IPS-18c (cell line): ENCODE data around the gene PTRH1.
A peak's percentile ranks its signal among the peaks of the same experiment; 100 is the strongest.

Experiments
- H3K4me3 ChIP-seq: 2 replicates; pipeline ENCODE4 v1.7.0; 2013; ENCODE audit warnings: low read depth, mild to moderate bottlenecking, low read length, moderate library complexity; ENCODE audit not compliant: insufficient read depth
- H3K9me3 ChIP-seq: one replicate; pipeline ENCODE4 v1.6.1; 2013; ENCODE audit warnings: mild to moderate bottlenecking, low read length, moderate library complexity; ENCODE audit not compliant: control insufficient read depth, insufficient read depth

The PTRH1 gene

GRCh38 chr9:127708952-127709587 is 6.4 kb downstream of the PTRH1 start:
- Histone ChIP-seq H3K4me3 (no peak overlapping the region), H3K9me3 (no peaks in the 10 kb centered on the region)

GRCh38 chr9:127707766-127708165 is 7.7 kb downstream of the PTRH1 start:
- H3K4me3 ChIP-seq, result no peak overlapping the region
- H3K9me3 ChIP-seq, result no peaks in the 10 kb centered on the region

GRCh38 chr9:127706836-127707241 is 8.6 kb downstream of the PTRH1 start, which contains the start of gene CFAP157:
CFAP157 (plus strand) TSS chr9:127706988; CDS start chr9:127707032, 44 bp downstream.
- H3K9me3 ChIP-seq, result no peaks in the 10 kb centered on the region
- no peak within 1 kb of the TSS for H3K4me3 ChIP-seq

GRCh38 chr9:127705577-127706379 is 9.7 kb downstream of the PTRH1 start:
- H3K9me3 ChIP-seq, result no peaks in the 10 kb centered on the region
- H3K4me3 ChIP-seq, result no peak overlapping the region

- H3K4me3 ChIP-seq, result no peak overlapping the region
- H3K9me3 ChIP-seq, result no peaks in the 10 kb centered on the region
These were observed 12.0 kb downstream of the PTRH1 start for GRCh38 chr9:127703289-127703946.

- H3K9me3 ChIP-seq, result no peaks in the 10 kb centered on the region
- no peak overlapping the region for H3K4me3 ChIP-seq
These were observed 14.7 kb downstream of the PTRH1 start for GRCh38 chr9:127700594-127701255.

GRCh38 chr9:127700140-127700539 is 15.3 kb downstream of the PTRH1 start:
- H3K4me3 ChIP-seq, result no peak overlapping the region
- no peaks in the 10 kb centered on the region for H3K9me3 ChIP-seq

GRCh38 chr9:127698985-127699670 is 16.3 kb downstream of the PTRH1 start:
- H3K4me3 ChIP-seq, result peak overlapping the region; percentile 43; the same call in 1 of the 2 replicates
- no peaks in the 10 kb centered on the region for H3K9me3 ChIP-seq

- no peak overlapping the region for H3K4me3 ChIP-seq
- H3K9me3 ChIP-seq, result no peaks in the 10 kb centered on the region
These were observed 17.1 kb downstream of the PTRH1 start for GRCh38 chr9:127698386-127698785.

GRCh38 chr9:127697575-127697974 is 17.9 kb downstream of the PTRH1 start:
- Histone ChIP-seq H3K4me3 (no peak overlapping the region), H3K9me3 (no peaks in the 10 kb centered on the region)

- no peak overlapping the region for H3K4me3 ChIP-seq
- H3K9me3 ChIP-seq, result no peaks in the 10 kb centered on the region
These were observed 20.4 kb downstream of the PTRH1 start for GRCh38 chr9:127694890-127695720.

- H3K9me3 ChIP-seq, result no peaks in the 10 kb centered on the region
- no peak overlapping the region for H3K4me3 ChIP-seq
These were observed 21.8 kb downstream of the PTRH1 start for GRCh38 chr9:127693697-127694096.

GRCh38 chr9:127693143-127693542 is 22.3 kb downstream of the PTRH1 start:
- no peaks in the 10 kb centered on the region for H3K9me3 ChIP-seq
- no peak overlapping the region for H3K4me3 ChIP-seq

- H3K9me3 ChIP-seq, result no peaks in the 10 kb centered on the region
- H3K4me3 ChIP-seq, result no peak overlapping the region
These were observed 23.4 kb downstream of the PTRH1 start for GRCh38 chr9:127692071-127692470.

- no peaks in the 10 kb centered on the region for H3K9me3 ChIP-seq
These were observed 24.7 kb downstream of the PTRH1 start for GRCh38 chr9:127690735-127691134.

GRCh38 chr9:127689329-127690000 is 26.0 kb downstream of the PTRH1 start:
- Histone ChIP-seq H3K9me3 (no peaks in the 10 kb centered on the region), H3K4me3 (no peak overlapping the region)

More at GRCh38 chr9:127690735-127691134, 24.7 kb downstream of the PTRH1 start:
- no peak overlapping the region for H3K4me3 ChIP-seq
